ENCODE measurements around the gene SIRPG. TPM values are rescaled to one million over a fixed set of nuclear protein-coding genes. Genes with fewer than 3 reads are reported as not detected.
"Not testable (repeated sequence)": the region's sequence is repeated elsewhere in the genome, so short reads cannot be mapped to it uniquely, and the experiment has no call there.

The SIRPG gene
- not detected for total RNA-seq
- long read RNA-seq, result 0 reads

- no peak within 1 kb of the TSS for H3K27ac ChIP-seq (replicated peaks)
- peaks cover 70% of the 10 kb centered on the region for H3K27me3 ChIP-seq (ENCODE audit: low read depth)
- intact Hi-C loops (cut with micrococcal nuclease), result no loop called here
- H3K4me1 ChIP-seq, result no peaks in the 10 kb centered on the region
- no peaks in the 10 kb centered on the region for H3K36me3 ChIP-seq
- no peak for DNase-seq
- TF ChIP-seq CTCF (IDR thresholded peaks at IDR 0.05; ENCODE audit: borderline replicate concordance), result no peak
- H3K4me3 ChIP-seq, result no peak within 1 kb of the TSS
- H3K9me3 ChIP-seq (replicated peaks), result peaks cover 7% of the 10 kb centered on the region
These were observed at the start of gene SIRPG for GRCh38 chr20:1657556-1658334. Gene SIRPG, minus strand, starts transcription at chr20:1657779. Its CDS starts 65 bp downstream, at chr20:1657714.

- intact Hi-C loops (cut with micrococcal nuclease); H3K27ac ChIP-seq (replicated peaks); H3K36me3 ChIP-seq; DNase-seq; H3K4me1 ChIP-seq; H3K4me3 ChIP-seq: not testable (repeated sequence)
- H3K27me3 ChIP-seq (ENCODE audit: low read depth), result peaks cover 64% of the 10 kb centered on the region
- H3K9me3 ChIP-seq (replicated peaks), result peaks cover 15% of the 10 kb centered on the region
These were observed 49.3 kb upstream of the SIRPG start for GRCh38 chr20:1706887-1707286.

DNA sequence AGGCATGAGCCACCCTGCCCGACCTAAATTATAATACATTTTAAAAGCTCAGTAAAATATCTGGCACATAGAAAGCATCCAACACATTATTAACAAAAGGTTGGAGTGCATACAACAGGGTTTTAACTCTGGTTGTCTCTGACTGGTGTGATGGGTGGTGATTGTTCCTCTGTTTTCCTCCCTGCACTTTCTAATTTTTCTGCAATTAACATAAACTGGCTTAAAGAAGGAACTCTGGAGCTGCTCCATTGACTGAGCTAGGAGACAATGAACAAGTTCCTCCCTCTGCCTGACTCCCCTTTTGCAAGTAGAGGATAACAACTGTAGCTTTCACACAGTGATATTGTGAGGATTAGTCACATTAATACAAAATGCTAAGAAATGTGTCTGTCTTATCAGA, 48.5 kb upstream of the SIRPG start:
- no peak for DNase-seq
- Histone ChIP-seq H3K4me1 (no peaks in the 10 kb centered on the region), H3K9me3 (replicated peaks) (peaks cover 10% of the 10 kb centered on the region), H3K4me3 (no peak overlapping the region), H3K36me3 (no peaks in the 10 kb centered on the region), H3K27ac (replicated peaks) (no peak overlapping the region), H3K27me3 (ENCODE audit: low read depth) (peaks cover 59% of the 10 kb centered on the region)
- intact Hi-C loops (cut with micrococcal nuclease), result no loop called here
- TF ChIP-seq CTCF (IDR thresholded peaks at IDR 0.05; ENCODE audit: borderline replicate concordance), result no peak

DNA sequence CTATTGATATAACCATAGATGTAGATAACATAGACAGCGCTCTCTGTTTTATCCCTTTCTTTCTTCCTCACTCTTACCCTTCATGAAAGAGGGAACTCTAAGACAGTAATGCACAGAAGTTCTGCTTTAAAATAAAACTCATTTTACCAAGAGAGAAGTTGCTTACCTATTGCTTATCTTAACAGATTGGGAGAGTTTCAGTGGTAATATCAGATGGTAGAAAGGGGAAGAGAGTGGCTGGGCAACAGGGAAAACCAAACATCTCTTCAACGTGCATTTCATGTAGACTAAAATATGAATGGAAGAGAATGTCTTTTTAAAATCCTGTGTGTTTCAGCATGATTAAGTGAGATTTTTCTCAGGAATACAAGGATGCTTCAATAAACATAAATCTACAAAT, 45.3 kb upstream of the SIRPG start:
- no peak for DNase-seq
- intact Hi-C loops (cut with micrococcal nuclease), result no loop called here
- H3K9me3 ChIP-seq (replicated peaks), result no peaks in the 10 kb centered on the region
- TF ChIP-seq CTCF (IDR thresholded peaks at IDR 0.05; ENCODE audit: borderline replicate concordance), result no peak
- H3K27ac ChIP-seq (replicated peaks), result no peak overlapping the region
- H3K4me3 ChIP-seq, result no peak overlapping the region
- H3K4me1 ChIP-seq, result no peaks in the 10 kb centered on the region
- H3K27me3 ChIP-seq (ENCODE audit: low read depth), result peaks cover 54% of the 10 kb centered on the region
- H3K36me3 ChIP-seq, result no peaks in the 10 kb centered on the region

DNA sequence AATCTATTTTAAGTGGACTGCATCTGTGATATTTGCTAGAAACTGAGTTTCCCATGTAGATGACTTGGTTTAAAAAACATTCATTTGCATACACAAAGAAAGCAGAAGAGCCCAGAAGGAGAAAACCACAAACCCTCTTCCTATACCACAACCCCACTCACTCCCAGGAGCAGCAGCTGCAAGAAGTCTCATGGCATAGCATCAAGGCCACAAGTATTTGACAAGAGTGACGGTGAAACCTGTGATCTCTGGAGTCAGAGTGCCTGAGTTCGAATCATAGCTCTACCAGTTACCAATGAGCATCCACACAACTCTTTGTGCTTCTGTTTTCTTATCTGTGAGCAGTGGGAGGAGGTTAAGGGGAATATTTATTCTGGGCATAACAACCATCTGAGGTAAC, 44.7 kb upstream of the SIRPG start:
- no peak for DNase-seq
- H3K27ac ChIP-seq (replicated peaks), result no peak overlapping the region
- H3K36me3 ChIP-seq, result no peaks in the 10 kb centered on the region
- no peak for TF ChIP-seq CTCF (IDR thresholded peaks at IDR 0.05; ENCODE audit: borderline replicate concordance)
- intact Hi-C loops (cut with micrococcal nuclease), result no loop called here
- no peaks in the 10 kb centered on the region for H3K9me3 ChIP-seq (replicated peaks)
- no peaks in the 10 kb centered on the region for H3K4me1 ChIP-seq
- H3K27me3 ChIP-seq (ENCODE audit: low read depth), result peaks cover 52% of the 10 kb centered on the region
- H3K4me3 ChIP-seq, result no peak overlapping the region

DNA sequence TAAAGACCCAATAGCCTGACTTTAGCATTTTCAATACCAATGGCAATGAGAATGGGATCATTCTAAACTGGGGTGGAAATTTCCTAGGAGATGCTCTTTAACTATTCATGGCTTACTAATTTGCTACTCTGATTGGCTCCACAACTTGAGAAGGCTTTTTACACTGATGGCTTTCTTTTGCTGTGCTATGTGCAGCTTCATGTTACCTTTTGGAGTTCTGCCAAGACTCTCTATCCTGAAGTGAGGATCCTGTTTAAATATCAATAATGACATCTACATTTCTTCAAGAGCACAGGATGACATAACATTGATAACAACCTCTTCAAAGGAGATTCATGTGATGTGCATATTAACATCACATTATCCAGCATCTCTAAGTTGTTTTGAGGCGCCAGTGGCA, 43.4 kb upstream of the SIRPG start:
- Histone ChIP-seq H3K9me3 (replicated peaks) (no peaks in the 10 kb centered on the region), H3K36me3 (no peaks in the 10 kb centered on the region), H3K27ac (replicated peaks) (no peak overlapping the region), H3K4me1 (no peaks in the 10 kb centered on the region), H3K4me3 (no peak overlapping the region), H3K27me3 (ENCODE audit: low read depth) (peaks cover 52% of the 10 kb centered on the region)
- no peak for DNase-seq
- no peak for TF ChIP-seq CTCF (IDR thresholded peaks at IDR 0.05; ENCODE audit: borderline replicate concordance)
- intact Hi-C loops (cut with micrococcal nuclease), result no loop called here

Measured in left ventricle myocardium inferior (tissue), 1 donor.